SK-N-MC (cell line): ENCODE data around the gene HEPN1.

Experiments
- EZH2 ChIP-seq: fragments of 200-600 bp; sonication (generic); IDR thresholded peaks from one replicate; pipeline ENCODE4 v1.6.1; 2017; ENCODE audit warnings: antibody characterized with exemption
- POLR2AphosphoS5 ChIP-seq: IDR thresholded peaks from 2 replicates; pipeline ENCODE4 v1.6.1; 2012; ENCODE audit warnings: mild to moderate bottlenecking, low read depth, low read length, borderline replicate concordance

DNA sequence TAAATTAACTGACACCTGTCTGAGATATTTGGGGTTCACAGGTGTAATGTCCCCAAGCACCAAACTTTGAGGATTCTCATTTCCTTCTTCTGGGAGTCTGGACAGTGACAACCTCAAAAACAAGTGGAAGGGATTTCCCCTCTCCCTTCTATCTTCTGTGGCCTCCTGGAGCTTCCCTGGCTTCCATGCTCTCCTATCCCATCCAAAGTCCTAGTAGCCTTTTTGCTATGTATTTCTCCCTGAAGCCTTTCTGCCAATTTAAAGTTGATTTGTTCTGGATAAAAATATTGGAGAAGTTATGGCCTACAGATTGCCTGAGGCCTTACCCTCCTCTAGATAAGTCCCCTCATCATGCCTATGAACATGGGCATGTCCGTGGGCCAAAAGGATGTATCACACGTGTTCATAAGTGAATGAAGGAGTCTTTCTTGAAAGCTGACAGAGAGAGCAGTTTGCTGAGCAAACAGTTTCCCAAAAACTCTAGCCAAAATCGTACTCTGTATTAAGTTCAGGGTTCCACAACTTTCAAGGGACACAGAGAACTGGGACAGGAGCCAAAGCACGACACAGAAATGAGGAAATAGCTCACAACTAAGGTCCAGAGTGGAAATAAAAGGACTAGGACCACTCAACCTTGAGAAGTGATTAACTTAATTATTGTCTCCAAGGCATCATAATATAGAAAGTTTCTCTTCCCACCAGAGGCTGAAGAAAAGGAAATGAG lies 10.1 kb downstream of the HEPN1 start:
- TF ChIP-seq EZH2 (no peak), POLR2AphosphoS5 (no peak)
